SK-N-SH (cell line): ENCODE measurements around the gene MAST1. TPM values are rescaled to one million over a fixed set of nuclear protein-coding genes. Genes with fewer than 3 reads are reported as not detected.

Source experiments
- CTCF ChIA-PET: fragments of 300-600, 350-600 bp; formaldehyde crosslinking; extraction: SDS; loops from one replicate; lab custom pipeline; 2021; lab: Yijun Ruan, JAX
- POLR2A ChIA-PET: fragments of 350-600 bp; sonication (Branson Sonifier 250); formaldehyde crosslinking; extraction: SDS; loops from one replicate; lab custom pipeline; 2020; ENCODE audit warnings: antibody characterized with exemption, inconsistent platforms; lab: Yijun Ruan, JAX
- DNase-seq: peaks from one replicate; pipeline ENCODE4 v3.0.0; 2012
- H2AFZ ChIP-seq: fragments of 200-600 bp; sonication (generic); 2 replicates; pipeline ENCODE4 v1.8.1; 2016; ENCODE audit warnings: antibody characterized with exemption, mild to moderate bottlenecking, low read depth
- H3F3A ChIP-seq: fragments of 200-600 bp; sonication (generic); replicated peaks from 2 replicates; pipeline ENCODE3; 2016; ENCODE audit warnings: antibody characterized with exemption, mild to moderate bottlenecking; ENCODE audit not compliant: insufficient read depth
- H3K27ac ChIP-seq, 2 experiments: fragments of 200-500 bp in 1 of 2; fragments of 200-600 bp in 1 of 2; sonication (Bioruptor generic) in 1 of 2; sonication (generic), shearing (Covaris generic) in 1 of 2; 2 replicates each; pipeline versions ENCODE4 v1.5.1 to v1.6.1; 2014 to 2016; ENCODE audit warnings: low read depth in 2 of 2, inconsistent platforms in 1 of 2, low read length in 1 of 2, mild to moderate bottlenecking in 1 of 2, mixed read lengths in 1 of 2
- H3K27me3 ChIP-seq: fragments of 200-600 bp; sonication (generic), shearing (Covaris generic); 2 replicates; pipeline ENCODE4 v1.6.1; 2016; ENCODE audit warnings: mixed run types; ENCODE audit not compliant: insufficient read depth
- H3K36me3 ChIP-seq, 2 experiments: fragments of 200-500 bp in 1 of 2; fragments of 200-600 bp in 1 of 2; sonication (Bioruptor generic) in 1 of 2; sonication (generic) in 1 of 2; replicated peaks in 1 of 2; 2 replicates each; pipeline versions ENCODE3 to v1.5.1; 2014 to 2016; ENCODE audit warnings: low read length in 1 of 2, mild to moderate bottlenecking in 1 of 2; ENCODE audit not compliant: insufficient read depth in 2 of 2, control insufficient read depth in 1 of 2
- H3K4me1 ChIP-seq, 2 experiments: fragments of 200-500 bp in 1 of 2; fragments of 200-600 bp in 1 of 2; sonication (Bioruptor generic) in 1 of 2; sonication (generic), shearing (Covaris generic) in 1 of 2; 2 replicates each; pipeline versions ENCODE4 v1.5.1 to v1.6.1; 2014 to 2016; ENCODE audit warnings: low read depth in 1 of 2, low read length in 1 of 2, mixed run types in 1 of 2; ENCODE audit not compliant: insufficient read depth in 2 of 2, control insufficient read depth in 1 of 2
- H3K4me2 ChIP-seq: fragments of 200-600 bp; sonication (generic), shearing (Covaris generic); 2 replicates; pipeline ENCODE4 v1.6.1; 2017; ENCODE audit warnings: mixed run types
- H3K4me3 ChIP-seq, 2 experiments: fragments of 200-500 bp in 1 of 2; fragments of 200-600 bp in 1 of 2; sonication (Bioruptor generic) in 1 of 2; sonication (generic), shearing (Covaris generic) in 1 of 2; 2 replicates each; pipeline versions ENCODE4 v1.5.1 to v1.8.1; 2014 to 2016; ENCODE audit warnings: low read depth in 2 of 2, inconsistent platforms in 1 of 2, low read length in 1 of 2, mild to moderate bottlenecking in 1 of 2, mixed read lengths in 1 of 2, moderate library complexity in 1 of 2
- H3K79me2 ChIP-seq: fragments of 200-600 bp; sonication (generic); 2 replicates; pipeline ENCODE4 v1.8.1; 2017; ENCODE audit warnings: mild to moderate bottlenecking; ENCODE audit not compliant: insufficient read depth
- H3K9ac ChIP-seq: fragments of 200-600 bp; sonication (generic); 2 replicates; pipeline ENCODE4 v1.6.1; 2017; ENCODE audit warnings: mixed run types
- H3K9me2 ChIP-seq: fragments of 200-600 bp; sonication (generic); 2 replicates; pipeline ENCODE4 v1.6.1; 2017; ENCODE audit warnings: mixed run types
- H3K9me3 ChIP-seq: fragments of 200-600 bp; sonication (generic); 2 replicates; pipeline ENCODE4 v1.6.1; 2017; ENCODE audit warnings: mixed run types, mild to moderate bottlenecking, moderate library complexity
- H4K20me1 ChIP-seq: fragments of 200-600 bp; sonication (generic); 2 replicates; pipeline ENCODE4 v1.6.1; 2017; ENCODE audit warnings: mild to moderate bottlenecking, mixed run types; ENCODE audit not compliant: insufficient read depth
- ELF1 ChIP-seq: IDR thresholded peaks from 2 replicates; pipeline ENCODE4 v1.4.0; 2012
- EP300 ChIP-seq, 2 experiments: IDR thresholded peaks; 2 replicates each; pipeline versions ENCODE4 v1.4.0 to v1.6.1; 2012; ENCODE audit warnings: borderline replicate concordance in 1 of 2, low read depth in 1 of 2, low read length in 1 of 2
- EZH2phosphoT487 ChIP-seq: fragments of 200-600 bp; sonication (generic); IDR thresholded peaks from 2 replicates; pipeline ENCODE4 v1.6.1; 2017; ENCODE audit warnings: low read depth, mixed run types, mild to moderate bottlenecking, antibody characterized with exemption, moderate library complexity, borderline replicate concordance
- FOSL2 ChIP-seq: IDR thresholded peaks from 2 replicates; pipeline ENCODE4 v1.4.0; 2012; ENCODE audit warnings: low read depth, mild to moderate bottlenecking, moderate library complexity, borderline replicate concordance
- FOXJ3 ChIP-seq: sonication (generic); formaldehyde crosslinking; IDR thresholded peaks from 2 replicates; pipeline ENCODE4 v1.5.1; 2020; ENCODE audit warnings: mild to moderate bottlenecking, missing genetic modification reagents
- FOXM1 ChIP-seq: IDR thresholded peaks from 2 replicates; pipeline ENCODE4 v1.4.0; 2012; ENCODE audit warnings: low read depth, mild to moderate bottlenecking
- IRF3 ChIP-seq: fragments of 150-350 bp; IDR thresholded peaks from 2 replicates; pipeline ENCODE4 v1.6.1; 2016; ENCODE audit warnings: mild to moderate bottlenecking, low read depth, low read length
- JUND ChIP-seq: IDR thresholded peaks from 2 replicates; pipeline ENCODE4 v1.4.0; 2012
- MEF2A ChIP-seq: IDR thresholded peaks from 2 replicates; pipeline ENCODE4 v1.4.0; 2012; ENCODE audit warnings: low read depth, borderline replicate concordance
- NFIC ChIP-seq: IDR thresholded peaks from 2 replicates; pipeline ENCODE4 v1.4.0; 2012; ENCODE audit warnings: borderline replicate concordance
- NRF1 ChIP-seq: IDR thresholded peaks from 2 replicates; pipeline ENCODE4 v1.6.1; 2012; ENCODE audit warnings: low read depth, mild to moderate bottlenecking, low read length
- PBX3 ChIP-seq: IDR thresholded peaks from 2 replicates; pipeline ENCODE4; 2012
- POLR2AphosphoS5 ChIP-seq: IDR thresholded peaks from 2 replicates; pipeline ENCODE4 v1.6.1; 2012; ENCODE audit warnings: low read depth, low read length
- RAD21 ChIP-seq: IDR thresholded peaks from 2 replicates; pipeline ENCODE4 v1.6.1; 2012; ENCODE audit warnings: mild to moderate bottlenecking, low read length
- REST ChIP-seq: IDR thresholded peaks from 2 replicates; pipeline ENCODE4 v1.6.1; 2012; ENCODE audit warnings: mild to moderate bottlenecking, low read depth, low read length, moderate library complexity
- RFX5 ChIP-seq: IDR thresholded peaks from 2 replicates; pipeline ENCODE4 v1.6.1; 2012; ENCODE audit warnings: mild to moderate bottlenecking, improper control_type of control experiment, low read length
- RXRA ChIP-seq: IDR thresholded peaks from 2 replicates; pipeline ENCODE4 v1.4.0; 2012; ENCODE audit warnings: low read depth, mild to moderate bottlenecking, borderline replicate concordance
- SMC3 ChIP-seq: IDR thresholded peaks from 2 replicates; pipeline ENCODE4 v1.6.1; 2012; ENCODE audit warnings: low read depth, low read length, improper control_type of control experiment
- TCF12 ChIP-seq: IDR thresholded peaks from 2 replicates; pipeline ENCODE4 v1.4.0; 2012
- WGBS: methylation state at CpG from one replicate; pipeline ENCODE4 v1.1.6; 2017; ENCODE audit warnings: low lambda C conversion rate; 5-methylcytosine and 5-hydroxymethylcytosine counted together
- polyA plus RNA-seq, 3 experiments: library from polyadenylated mRNA; depleted of rRNA; stranded (reverse); fragments of >200 nt; gene quantifications; 2 replicates each; pipeline ENCODE4 v1.2.3, GENCODE V29; 2012

Gene MAST1
- polyA plus RNA-seq, 1 of the 3 experiments (the other 2 are of a cell fraction) = 9.7 TPM

GRCh38 chr19:12792853-12793289, 45.4 kb upstream of the MAST1 start:
- TF ChIP-seq SMC3 (no peak), POLR2AphosphoS5 (0 out of 2 replicates have a peak, but pooled peaks have one; percentile 38)
- TF ChIP-seq, all 33 proteins: peak for 1

GRCh38 chr19:12793290-12794195, 44.8 kb upstream of the MAST1 start:
- Histone ChIP-seq H3K79me2 (peaks cover 20% of the 10 kb centered on the region), H3K27ac (peak overlapping the region; percentile 86 to 90), H3K27me3 (no peaks in the 10 kb centered on the region), H3K4me1 (peaks cover 22 to 33% of the 10 kb centered on the region in 2 experiments), H3K9me3 (no peaks in the 10 kb centered on the region), H3F3A (peaks cover 43% of the 10 kb centered on the region), H3K9me2 (no peaks in the 10 kb centered on the region), H3K4me2 (peak overlapping the region; percentile 88), H2AFZ (peak overlapping the region; percentile 47; the same call in 1 of the 2 replicates), H3K9ac (peak overlapping the region; percentile 95), H4K20me1 (peaks cover 17% of the 10 kb centered on the region), H3K36me3 (peaks cover 0 to 6% of the 10 kb centered on the region in 2 experiments), H3K4me3 (peak overlapping the region; percentile 80 to 88)
- DNase-seq = peak; percentile 93
- CTCF ChIA-PET = interaction anchor here (1.0 to 17.1 kb wide), 7 partner anchors 8 to 172 kb away, joined by 3 to 447 read pairs (median 5); partner anchors contain the start of genes HOOK2, PRDX2 and THSD8
- POLR2A ChIA-PET = interaction anchor here (0.9 to 4.4 kb wide), 8 partner anchors 8 to 72 kb away, joined by 3 to 88 read pairs (median 4); partner anchors contain the start of genes PRDX2 and THSD8
- 2% methylated on average over 9 of the region's 81 CpGs for WGBS
- TF ChIP-seq FOXM1 (0 out of 2 replicates have a peak, but pooled peaks have one; percentile 20), NRF1 (peak; percentile 73), REST (0 out of 2 replicates have a peak, but pooled peaks have one; percentile 24), ELF1 (peak; percentile 34; the same call in 1 of the 2 replicates), EP300 (IDR thresholded peaks at IDR 0.05; ENCODE audit: borderline replicate concordance in 1 of 2, low read depth in 1 of 2, low read length in 1 of 2) (peak in 1 of 2 experiments; percentile 64; a peak in 2 of 4 replicates), POLR2AphosphoS5 (peak; percentile 69), PBX3 (peak; percentile 61), TCF12 (no peak), JUND (peak; percentile 44; the same call in 1 of the 2 replicates), MEF2A (no peak; the same call in 1 of the 2 replicates), FOXJ3 (CRISPR knock-in tag) (no peak), RFX5 (peak; percentile 96), SMC3 (no peak; the same call in 1 of the 2 replicates), RXRA (no peak; the same call in 1 of the 2 replicates), IRF3 (no peak), RAD21 (no peak), NFIC (no peak; the same call in 1 of the 2 replicates), FOSL2 (peak; percentile 9; the same call in 1 of the 2 replicates), EZH2phosphoT487 (no peak)

More at GRCh38 chr19:12792853-12793289, 45.4 kb upstream of the MAST1 start:
- peaks cover 0 to 6% of the 10 kb centered on the region in 2 experiments for H3K36me3 ChIP-seq
- WGBS = under 1% methylated on average over 19 of the region's 22 CpGs
- H3K9ac ChIP-seq = peak overlapping the region; percentile 95
- ChIA-PET CTCF (interaction anchor here (1.0 to 17.1 kb wide), 8 partner anchors 9 to 172 kb away, joined by 3 to 447 read pairs (median 5); partner anchors contain the start of genes HOOK2, PRDX2, RNASEH2A and THSD8), POLR2A (interaction anchor here (0.7 to 4.4 kb wide), 13 partner anchors 9 to 201 kb away, joined by 3 to 88 read pairs (median 4); partner anchors contain the start of genes GCDH, PRDX2 and THSD8)
- H3K9me2 ChIP-seq = no peaks in the 10 kb centered on the region
- H3K9me3 ChIP-seq = no peaks in the 10 kb centered on the region
- no peak for DNase-seq
- no peaks in the 10 kb centered on the region for H3K27me3 ChIP-seq
- H3K79me2 ChIP-seq = peaks cover 20% of the 10 kb centered on the region
- peaks cover 17% of the 10 kb centered on the region for H4K20me1 ChIP-seq
- peak overlapping the region; percentile 80 to 88 for H3K4me3 ChIP-seq
- peak overlapping the region; percentile 88 for H3K4me2 ChIP-seq
- H3F3A ChIP-seq = peaks cover 45% of the 10 kb centered on the region
- no peak overlapping the region for H2AFZ ChIP-seq
- H3K27ac ChIP-seq = peak overlapping the region; percentile 86 to 90
- peaks cover 28 to 38% of the 10 kb centered on the region in 2 experiments for H3K4me1 ChIP-seq
